GM19099 (cell line): ENCODE results near the gene TTLL4.
A peak's percentile ranks its signal among the peaks of the same experiment; 100 is the strongest.

Source experiments
- POLR2A ChIP-seq: IDR thresholded peaks from 3 replicates; pipeline ENCODE4 v1.6.1; 2011; ENCODE audit warnings: low read depth; ENCODE audit not compliant: insufficient read length; ENCODE audit errors: extremely low read depth

The TTLL4 gene

GRCh38 chr2:218710687-218711549, at the start of gene TTLL4:
TSS of gene TTLL4 (plus strand) at chr2:218710835. CDS start at chr2:218737677, 26,842 bp downstream.
- peak; percentile 59 for TF ChIP-seq POLR2A

- TF ChIP-seq POLR2A, result no peak
Observed at GRCh38 chr2:218662377-218662776, 48.3 kb upstream of the TTLL4 start.

GRCh38 chr2:218662827-218663226, 47.8 kb upstream of the TTLL4 start:
- TF ChIP-seq POLR2A, result no peak

GRCh38 chr2:218663901-218664300, 46.7 kb upstream of the TTLL4 start:
- TF ChIP-seq POLR2A, result no peak

- no peak for TF ChIP-seq POLR2A
Observed at GRCh38 chr2:218664653-218665052, 46.0 kb upstream of the TTLL4 start.

GRCh38 chr2:218671097-218671653, 39.5 kb upstream of the TTLL4 start:
- no peak for TF ChIP-seq POLR2A

- TF ChIP-seq POLR2A, result peak; percentile 79
Observed at GRCh38 chr2:218671654-218672566, 38.7 kb upstream of the TTLL4 start, which contains the start of the genes RNF25 and STK36. TSS of gene RNF25 (minus strand) at chr2:218672002. CDS start at chr2:218671970, 32 bp downstream. TSS of gene STK36 (plus strand) at chr2:218672086. CDS start at chr2:218672830, 744 bp downstream.

- TF ChIP-seq POLR2A, result no peak
Observed at GRCh38 chr2:218679119-218679518, 31.5 kb upstream of the TTLL4 start.

- no peak for TF ChIP-seq POLR2A
Observed at GRCh38 chr2:218680061-218680460, 30.6 kb upstream of the TTLL4 start.

- no peak for TF ChIP-seq POLR2A
Observed at GRCh38 chr2:218691234-218691633, 19.4 kb upstream of the TTLL4 start.

- no peak for TF ChIP-seq POLR2A
Observed at GRCh38 chr2:218694405-218695145, 16.1 kb upstream of the TTLL4 start.

- no peak for TF ChIP-seq POLR2A
Observed at GRCh38 chr2:218698885-218699284, 11.8 kb upstream of the TTLL4 start.

- no peak for TF ChIP-seq POLR2A
Observed at GRCh38 chr2:218701806-218702205, 8.8 kb upstream of the TTLL4 start.

GRCh38 chr2:218703341-218703740, 7.3 kb upstream of the TTLL4 start:
- no peak for TF ChIP-seq POLR2A
